ENCODE data around the gene CENPE.

DNA sequence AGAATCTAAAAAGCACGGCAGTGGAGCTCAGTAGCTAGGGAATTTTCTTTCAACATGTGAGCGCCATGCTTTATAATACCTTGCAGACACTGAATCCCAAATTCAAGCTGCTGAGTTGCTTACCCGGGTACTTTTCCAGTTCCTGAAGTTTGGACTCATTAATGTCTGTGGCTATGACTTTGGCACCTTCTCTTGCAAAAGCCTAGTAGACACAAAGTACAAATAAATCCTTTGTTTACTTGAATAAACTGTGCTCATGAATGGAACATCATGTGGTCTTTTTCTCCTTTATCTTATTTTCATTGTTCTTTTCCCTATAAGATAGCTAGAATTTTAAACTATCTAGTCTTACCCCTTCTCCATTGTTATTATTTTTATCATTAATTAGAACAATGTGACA, 103.1 kb downstream of the CENPE start:
- TF ChIP-seq, protein P1, sequence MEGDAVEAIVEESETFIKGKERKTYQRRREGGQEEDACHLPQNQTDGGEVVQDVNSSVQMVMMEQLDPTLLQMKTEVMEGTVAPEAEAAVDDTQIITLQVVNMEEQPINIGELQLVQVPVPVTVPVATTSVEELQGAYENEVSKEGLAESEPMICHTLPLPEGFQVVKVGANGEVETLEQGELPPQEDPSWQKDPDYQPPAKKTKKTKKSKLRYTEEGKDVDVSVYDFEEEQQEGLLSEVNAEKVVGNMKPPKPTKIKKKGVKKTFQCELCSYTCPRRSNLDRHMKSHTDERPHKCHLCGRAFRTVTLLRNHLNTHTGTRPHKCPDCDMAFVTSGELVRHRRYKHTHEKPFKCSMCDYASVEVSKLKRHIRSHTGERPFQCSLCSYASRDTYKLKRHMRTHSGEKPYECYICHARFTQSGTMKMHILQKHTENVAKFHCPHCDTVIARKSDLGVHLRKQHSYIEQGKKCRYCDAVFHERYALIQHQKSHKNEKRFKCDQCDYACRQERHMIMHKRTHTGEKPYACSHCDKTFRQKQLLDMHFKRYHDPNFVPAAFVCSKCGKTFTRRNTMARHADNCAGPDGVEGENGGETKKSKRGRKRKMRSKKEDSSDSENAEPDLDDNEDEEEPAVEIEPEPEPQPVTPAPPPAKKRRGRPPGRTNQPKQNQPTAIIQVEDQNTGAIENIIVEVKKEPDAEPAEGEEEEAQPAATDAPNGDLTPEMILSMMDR (IDR thresholded peaks at IDR 0.05), result no peak
- no peak for TF ChIP-seq POLR2A (IDR thresholded peaks at IDR 0.05)

Data from heart left ventricle (tissue), 13 donors.